Neural progenitor cell (in vitro differentiated cells): ENCODE results near the gene YBX2. TPM values are rescaled to one million over a fixed set of nuclear protein-coding genes. Genes with fewer than 3 reads are reported as not detected.

Experiments
- DNase-seq: peaks from one replicate; pipeline ENCODE4 v3.0.0-alpha.2; 2016; ENCODE audit warnings: low spot score
- H2AFZ ChIP-seq: fragments of 200-600 bp; sonication (generic); replicated peaks from 2 replicates; pipeline ENCODE4 v1.6.1; 2016; ENCODE audit warnings: antibody characterized with exemption
- H3F3A ChIP-seq: fragments of 200-600 bp; sonication (generic); 2 replicates; pipeline ENCODE4 v1.6.1; 2016; ENCODE audit warnings: antibody characterized with exemption, low read depth
- H3K27ac ChIP-seq: fragments of 200-600 bp; sonication (generic); 2 replicates; pipeline ENCODE4 v1.5.1; 2016; ENCODE audit warnings: mild to moderate bottlenecking
- H3K27me3 ChIP-seq: fragments of 200-600 bp; sonication (generic); 2 replicates; pipeline ENCODE4 v1.6.1; 2016; ENCODE audit warnings: mild to moderate bottlenecking, moderate library complexity
- H3K36me3 ChIP-seq: fragments of 200-600 bp; sonication (generic); 2 replicates; pipeline ENCODE4 v1.5.1; 2016
- H3K4me1 ChIP-seq: fragments of 200-600 bp; sonication (generic); 2 replicates; pipeline ENCODE4 v1.6.1; 2016; ENCODE audit warnings: mixed run types
- H3K4me2 ChIP-seq: fragments of 200-600 bp; sonication (generic); 2 replicates; pipeline ENCODE4 v1.6.1; 2016
- H3K4me3 ChIP-seq: fragments of 200-600 bp; sonication (generic); 2 replicates; pipeline ENCODE4 v1.5.1; 2016
- H3K79me2 ChIP-seq: fragments of 200-600 bp; sonication (generic); 2 replicates; pipeline ENCODE4 v1.6.1; 2016; ENCODE audit warnings: low read depth
- H3K9ac ChIP-seq: fragments of 200-600 bp; sonication (generic); 2 replicates; pipeline ENCODE4 v1.6.1; 2016
- H3K9me3 ChIP-seq: fragments of 200-600 bp; sonication (generic); 2 replicates; pipeline ENCODE4 v1.5.1; 2016; ENCODE audit warnings: low read depth
- H4K20me1 ChIP-seq: fragments of 200-600 bp; sonication (generic); 2 replicates; pipeline ENCODE4 v1.6.1; 2016; ENCODE audit warnings: low read depth
- H3K27ac Mint-ChIP-seq: 3 replicates; pipeline ENCODE4 v1.8.0; 2021; ENCODE audit warnings: mixed read lengths
- H3K27me3 Mint-ChIP-seq: 2 replicates; pipeline ENCODE4 v1.8.0; 2022; ENCODE audit warnings: low read depth, mild to moderate bottlenecking, inconsistent platforms, moderate library complexity, mixed read lengths; ENCODE audit not compliant: insufficient read depth
- H3K36me3 Mint-ChIP-seq: 3 replicates; pipeline ENCODE4 v1.8.0; 2021; ENCODE audit warnings: mixed read lengths
- H3K4me1 Mint-ChIP-seq: 3 replicates; pipeline ENCODE4 v1.8.0; 2021; ENCODE audit warnings: mixed read lengths
- H3K4me3 Mint-ChIP-seq: 3 replicates; pipeline ENCODE4 v1.8.0; 2021; ENCODE audit warnings: mild to moderate bottlenecking, moderate library complexity, mixed read lengths
- H3K9me3 Mint-ChIP-seq: 3 replicates; pipeline ENCODE4 v1.8.0; 2020; ENCODE audit warnings: mixed read lengths
- EZH2 ChIP-seq: fragments of 200-600 bp; sonication (generic); IDR thresholded peaks from 2 replicates; pipeline ENCODE4 v1.6.1; 2017; ENCODE audit warnings: antibody characterized with exemption, mild to moderate bottlenecking, moderate library complexity
- EZH2phosphoT487 ChIP-seq: fragments of 200-600 bp; sonication (generic); IDR thresholded peaks from 2 replicates; pipeline ENCODE4 v1.6.1; 2017; ENCODE audit warnings: antibody characterized with exemption
- total RNA-seq: library from RNA; depleted of rRNA; stranded (reverse); fragments of >200 nt; gene quantifications from 2 replicates; pipeline ENCODE4 v1.2.3, GENCODE V29; 2015; ENCODE audit warnings: low replicate concordance
- TF ChIP-seq, protein P1 (sequence below): fragments of 200-600 bp; sonication (generic); IDR thresholded peaks from 2 replicates; pipeline ENCODE4 v1.5.1; 2017; ENCODE audit warnings: antibody characterized with exemption, mild to moderate bottlenecking

The YBX2 gene
- total RNA-seq, 1 donor from 2014 or later: 2.7 TPM

DNA sequence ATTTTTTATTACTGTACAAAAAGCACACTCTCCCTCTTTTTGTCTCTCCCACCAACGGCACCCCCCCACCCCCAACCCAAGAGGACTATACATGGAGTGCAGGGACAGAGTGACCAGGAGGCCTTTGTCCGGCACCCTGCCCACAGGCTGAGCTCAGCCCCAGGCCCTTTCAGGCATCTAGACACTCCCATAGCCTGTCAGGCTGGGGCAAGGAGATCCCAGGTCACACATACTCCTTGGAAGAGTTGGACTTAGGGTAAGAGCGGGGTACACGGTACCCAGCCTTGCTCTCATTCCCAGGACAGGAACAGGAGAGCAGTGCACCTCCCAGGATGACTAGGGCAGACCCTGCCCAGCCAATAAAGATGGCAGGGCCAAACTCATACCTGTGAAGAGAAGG is 34.3 kb downstream of the YBX2 start:
- H3K27ac ChIP-seq: no peak overlapping the region
- peaks cover 8% of the 10 kb centered on the region for H3K4me1 Mint-ChIP-seq
- H3K4me3 Mint-ChIP-seq: peak overlapping the region; percentile 57
- peaks cover 20% of the 10 kb centered on the region for H3K36me3 Mint-ChIP-seq
- no peaks in the 10 kb centered on the region for H3K79me2 ChIP-seq
- peaks cover 11% of the 10 kb centered on the region for H4K20me1 ChIP-seq
- H3K27me3 ChIP-seq: peaks cover 49% of the 10 kb centered on the region
- H3K9me3 ChIP-seq: no peaks in the 10 kb centered on the region
- no peaks in the 10 kb centered on the region for H3K36me3 ChIP-seq
- H3F3A ChIP-seq: peaks cover 29% of the 10 kb centered on the region
- TF ChIP-seq EZH2 (no peak), EZH2phosphoT487 (no peak)
- TF ChIP-seq, protein P1, sequence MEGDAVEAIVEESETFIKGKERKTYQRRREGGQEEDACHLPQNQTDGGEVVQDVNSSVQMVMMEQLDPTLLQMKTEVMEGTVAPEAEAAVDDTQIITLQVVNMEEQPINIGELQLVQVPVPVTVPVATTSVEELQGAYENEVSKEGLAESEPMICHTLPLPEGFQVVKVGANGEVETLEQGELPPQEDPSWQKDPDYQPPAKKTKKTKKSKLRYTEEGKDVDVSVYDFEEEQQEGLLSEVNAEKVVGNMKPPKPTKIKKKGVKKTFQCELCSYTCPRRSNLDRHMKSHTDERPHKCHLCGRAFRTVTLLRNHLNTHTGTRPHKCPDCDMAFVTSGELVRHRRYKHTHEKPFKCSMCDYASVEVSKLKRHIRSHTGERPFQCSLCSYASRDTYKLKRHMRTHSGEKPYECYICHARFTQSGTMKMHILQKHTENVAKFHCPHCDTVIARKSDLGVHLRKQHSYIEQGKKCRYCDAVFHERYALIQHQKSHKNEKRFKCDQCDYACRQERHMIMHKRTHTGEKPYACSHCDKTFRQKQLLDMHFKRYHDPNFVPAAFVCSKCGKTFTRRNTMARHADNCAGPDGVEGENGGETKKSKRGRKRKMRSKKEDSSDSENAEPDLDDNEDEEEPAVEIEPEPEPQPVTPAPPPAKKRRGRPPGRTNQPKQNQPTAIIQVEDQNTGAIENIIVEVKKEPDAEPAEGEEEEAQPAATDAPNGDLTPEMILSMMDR: no peak
- peaks cover 14% of the 10 kb centered on the region for H3K4me1 ChIP-seq
- no peak overlapping the region for H3K9ac ChIP-seq
- no peak overlapping the region for H2AFZ ChIP-seq
- no peaks in the 10 kb centered on the region for H3K9me3 Mint-ChIP-seq
- H3K4me2 ChIP-seq: no peak overlapping the region
- no peak for DNase-seq
- no peak overlapping the region for H3K4me3 ChIP-seq
- no peak overlapping the region for H3K27ac Mint-ChIP-seq
- peaks cover 46% of the 10 kb centered on the region for H3K27me3 Mint-ChIP-seq

- H3K4me1 Mint-ChIP-seq: peaks cover 8% of the 10 kb centered on the region
- Histone ChIP-seq H3K79me2 (no peaks in the 10 kb centered on the region), H3K9me3 (no peaks in the 10 kb centered on the region), H2AFZ (no peak overlapping the region), H3F3A (peaks cover 29% of the 10 kb centered on the region), H3K4me2 (no peak overlapping the region), H3K27ac (no peak overlapping the region), H3K27me3 (peaks cover 49% of the 10 kb centered on the region), H3K36me3 (no peaks in the 10 kb centered on the region), H4K20me1 (peaks cover 11% of the 10 kb centered on the region), H3K4me1 (peaks cover 14% of the 10 kb centered on the region), H3K9ac (no peak overlapping the region), H3K4me3 (no peak overlapping the region)
- DNase-seq: no peak
- no peaks in the 10 kb centered on the region for H3K9me3 Mint-ChIP-seq
- H3K36me3 Mint-ChIP-seq: peaks cover 25% of the 10 kb centered on the region
- no peak overlapping the region for H3K27ac Mint-ChIP-seq
- H3K27me3 Mint-ChIP-seq: peaks cover 46% of the 10 kb centered on the region
- no peak overlapping the region for H3K4me3 Mint-ChIP-seq
- no peak for TF ChIP-seq EZH2
- TF ChIP-seq EZH2phosphoT487: no peak
- TF ChIP-seq, protein P1: no peak
Observed at GRCh38 chr17:7259555-7259889, 34.9 kb downstream of the YBX2 start.

GRCh38 chr17:7258731-7259554 is 35.5 kb downstream of the YBX2 start:
- H3K79me2 ChIP-seq: no peaks in the 10 kb centered on the region
- no peak for DNase-seq
- no peak overlapping the region for H3K9ac ChIP-seq
- no peak overlapping the region for H2AFZ ChIP-seq
- peaks cover 14% of the 10 kb centered on the region for H3K4me1 ChIP-seq
- H3K4me2 ChIP-seq: no peak overlapping the region
- peaks cover 10% of the 10 kb centered on the region for H3K4me1 Mint-ChIP-seq
- H3K27me3 Mint-ChIP-seq: peaks cover 40% of the 10 kb centered on the region
- no peaks in the 10 kb centered on the region for H3K9me3 Mint-ChIP-seq
- H3F3A ChIP-seq: peaks cover 29% of the 10 kb centered on the region
- H3K9me3 ChIP-seq: no peaks in the 10 kb centered on the region
- H3K4me3 ChIP-seq: no peak overlapping the region
- H3K36me3 ChIP-seq: peaks cover 3% of the 10 kb centered on the region
- H4K20me1 ChIP-seq: peaks cover 11% of the 10 kb centered on the region
- H3K27ac ChIP-seq: no peak overlapping the region
- peaks cover 26% of the 10 kb centered on the region for H3K36me3 Mint-ChIP-seq
- peaks cover 43% of the 10 kb centered on the region for H3K27me3 ChIP-seq
- no peak overlapping the region for H3K4me3 Mint-ChIP-seq
- TF ChIP-seq EZH2phosphoT487: no peak
- TF ChIP-seq, protein P1: no peak
- no peak for TF ChIP-seq EZH2
- H3K27ac Mint-ChIP-seq: no peak overlapping the region
